ENCODE data around the gene ACOX3.

The ACOX3 gene

DNA sequence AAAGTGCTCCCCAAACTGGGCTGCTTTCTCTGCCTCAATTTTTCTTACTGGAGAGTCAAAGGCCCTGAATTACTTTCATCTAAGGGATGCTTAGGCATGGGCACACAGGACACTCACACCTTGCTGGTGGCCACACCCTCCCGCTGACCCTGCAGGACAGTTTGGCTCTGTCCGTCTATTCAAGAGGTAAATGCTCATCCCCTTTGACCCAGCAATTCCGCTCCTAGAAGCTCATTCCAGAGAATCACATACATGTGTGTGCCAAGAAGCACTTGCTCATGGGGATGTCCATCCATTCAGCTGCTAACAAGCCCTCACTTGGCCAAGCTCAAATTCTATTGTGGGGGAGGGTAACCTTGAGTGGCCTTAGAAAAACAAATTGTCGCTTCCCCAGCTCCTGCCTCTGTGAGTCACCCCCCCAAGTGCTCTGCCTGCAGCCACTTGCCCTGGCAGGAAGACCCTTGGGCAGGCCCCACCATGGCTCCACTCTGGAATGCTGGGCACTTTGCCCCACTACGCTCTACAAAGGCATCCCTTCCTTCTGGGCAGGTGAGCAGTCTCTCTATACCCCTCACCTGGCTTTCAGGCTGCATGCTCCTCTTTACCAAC, 116.5 kb downstream of the ACOX3 start:
- Mint-ChIP-seq H3K9me3 (ENCODE audit: low read depth) (no peaks in the 10 kb centered on the region), H3K4me3 (no peak overlapping the region), H3K36me3 (no peaks in the 10 kb centered on the region), H3K27ac (no peak overlapping the region), H3K4me1 (ENCODE audit: low read depth) (no peaks in the 10 kb centered on the region), H3K27me3 (no peaks in the 10 kb centered on the region)

DNA sequence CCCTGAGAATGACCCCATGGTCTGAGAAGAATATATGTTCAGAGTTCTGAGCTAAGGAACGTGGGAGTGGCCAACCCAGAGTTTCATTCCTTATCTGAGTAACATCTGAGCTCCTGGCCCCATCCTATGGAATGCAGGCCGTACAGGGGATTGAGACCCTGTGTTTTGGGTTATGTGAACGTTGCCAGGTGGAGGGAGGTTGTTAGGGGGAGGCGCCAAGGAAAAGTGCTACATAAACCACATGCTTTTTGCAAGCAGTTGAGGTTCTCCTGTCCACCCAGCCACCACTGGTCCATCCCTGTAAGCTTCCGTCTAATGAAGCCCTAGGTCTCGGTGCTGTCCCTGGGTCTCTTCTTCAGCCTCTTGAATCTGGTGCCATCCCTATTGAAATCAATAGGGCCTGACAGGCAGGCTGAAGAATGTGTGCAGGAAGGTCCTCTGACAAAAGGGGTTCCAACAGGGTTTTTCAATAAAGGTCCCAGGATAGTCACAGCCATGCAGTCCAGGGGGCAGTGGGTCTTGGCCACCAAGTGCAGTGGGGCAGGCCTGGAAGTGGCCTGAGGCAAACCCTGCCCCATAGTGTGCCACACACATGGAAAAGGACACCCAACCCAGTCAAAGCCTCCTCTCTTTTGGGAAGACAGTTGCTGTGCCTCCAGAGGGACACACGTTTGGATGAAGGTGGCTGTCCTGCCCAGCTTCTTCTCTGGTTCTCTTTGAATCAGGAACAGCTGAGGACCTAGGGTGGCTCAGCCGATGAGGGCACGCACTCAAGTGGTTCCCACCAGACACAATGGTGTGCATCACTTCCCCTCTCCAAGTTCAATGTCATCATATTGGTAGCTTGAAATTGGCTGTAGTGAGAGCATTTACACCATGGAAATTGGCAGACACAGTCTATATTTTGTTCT, 117.5 kb downstream of the ACOX3 start:
- Mint-ChIP-seq H3K27ac (no peak overlapping the region), H3K4me3 (no peak overlapping the region), H3K9me3 (ENCODE audit: low read depth) (no peaks in the 10 kb centered on the region), H3K27me3 (no peaks in the 10 kb centered on the region), H3K36me3 (no peaks in the 10 kb centered on the region), H3K4me1 (ENCODE audit: low read depth) (no peaks in the 10 kb centered on the region)

DNA sequence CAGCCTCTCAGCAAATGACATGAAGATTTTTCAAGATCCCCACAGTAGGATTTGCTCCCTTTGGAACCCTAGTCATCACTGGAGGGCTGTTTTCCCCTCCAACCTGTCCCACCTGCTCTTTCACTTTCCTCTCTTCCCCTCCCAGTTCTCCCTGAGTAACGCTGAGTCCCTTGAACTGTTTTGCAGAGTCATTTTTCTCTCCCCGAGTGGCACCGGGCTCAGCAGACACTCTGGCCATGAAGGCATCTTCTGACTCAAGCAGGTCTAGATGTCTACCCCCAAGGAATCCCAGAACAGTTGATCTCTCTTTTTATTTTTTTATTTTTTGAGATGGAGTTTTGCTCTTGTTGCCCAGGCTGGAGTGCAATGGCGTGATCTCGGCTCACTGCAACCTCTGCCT, 118.8 kb downstream of the ACOX3 start:
- H3K4me1 Mint-ChIP-seq (ENCODE audit: low read depth), result no peaks in the 10 kb centered on the region
- H3K9me3 Mint-ChIP-seq (ENCODE audit: low read depth), result no peaks in the 10 kb centered on the region
- no peaks in the 10 kb centered on the region for H3K36me3 Mint-ChIP-seq
- H3K4me3 Mint-ChIP-seq, result no peak overlapping the region
- H3K27me3 Mint-ChIP-seq, result no peaks in the 10 kb centered on the region
- no peak overlapping the region for H3K27ac Mint-ChIP-seq

DNA sequence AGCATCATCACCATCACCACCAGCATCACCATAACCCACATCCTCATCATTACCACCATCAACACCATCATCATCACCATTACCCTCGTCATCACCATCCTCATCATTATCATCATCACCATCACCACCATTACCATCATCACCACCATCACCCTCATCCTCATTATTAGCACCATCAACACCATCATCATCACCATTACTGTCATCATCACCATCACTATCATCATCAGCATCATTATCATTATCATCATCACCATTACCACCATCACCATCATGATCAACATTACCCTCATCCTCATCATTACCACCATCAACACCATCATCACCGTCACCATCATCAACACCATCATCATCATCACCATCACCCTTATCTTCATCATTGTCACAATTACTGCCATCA, 119.3 kb downstream of the ACOX3 start:
- no peaks in the 10 kb centered on the region for H3K4me1 Mint-ChIP-seq (ENCODE audit: low read depth)
- no peak overlapping the region for H3K4me3 Mint-ChIP-seq
- no peaks in the 10 kb centered on the region for H3K9me3 Mint-ChIP-seq (ENCODE audit: low read depth)
- H3K27ac Mint-ChIP-seq, result no peak overlapping the region
- no peaks in the 10 kb centered on the region for H3K36me3 Mint-ChIP-seq
- H3K27me3 Mint-ChIP-seq, result no peaks in the 10 kb centered on the region

DNA sequence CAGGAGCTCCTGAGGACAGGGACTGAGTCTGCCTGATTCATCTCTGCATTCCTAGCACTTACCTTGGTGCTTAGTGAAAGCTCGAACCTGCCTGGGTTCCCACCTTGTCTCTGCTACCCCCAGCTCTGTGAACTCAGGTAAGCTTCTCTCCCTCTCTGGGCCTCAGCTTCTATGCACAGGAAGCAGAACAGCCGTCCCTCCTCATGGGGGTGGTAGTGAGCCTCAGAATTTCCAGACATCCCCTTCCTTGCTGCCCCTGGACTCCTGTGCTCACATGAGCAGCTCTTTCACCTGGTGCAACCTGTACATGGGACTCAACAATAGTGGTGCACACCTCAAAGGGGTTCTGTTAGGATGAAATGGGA, 120.2 kb downstream of the ACOX3 start:
- H3K4me1 Mint-ChIP-seq (ENCODE audit: low read depth), result no peaks in the 10 kb centered on the region
- H3K4me3 Mint-ChIP-seq, result no peak overlapping the region
- H3K36me3 Mint-ChIP-seq, result no peaks in the 10 kb centered on the region
- no peaks in the 10 kb centered on the region for H3K9me3 Mint-ChIP-seq (ENCODE audit: low read depth)
- no peak overlapping the region for H3K27ac Mint-ChIP-seq
- H3K27me3 Mint-ChIP-seq, result no peaks in the 10 kb centered on the region

DNA sequence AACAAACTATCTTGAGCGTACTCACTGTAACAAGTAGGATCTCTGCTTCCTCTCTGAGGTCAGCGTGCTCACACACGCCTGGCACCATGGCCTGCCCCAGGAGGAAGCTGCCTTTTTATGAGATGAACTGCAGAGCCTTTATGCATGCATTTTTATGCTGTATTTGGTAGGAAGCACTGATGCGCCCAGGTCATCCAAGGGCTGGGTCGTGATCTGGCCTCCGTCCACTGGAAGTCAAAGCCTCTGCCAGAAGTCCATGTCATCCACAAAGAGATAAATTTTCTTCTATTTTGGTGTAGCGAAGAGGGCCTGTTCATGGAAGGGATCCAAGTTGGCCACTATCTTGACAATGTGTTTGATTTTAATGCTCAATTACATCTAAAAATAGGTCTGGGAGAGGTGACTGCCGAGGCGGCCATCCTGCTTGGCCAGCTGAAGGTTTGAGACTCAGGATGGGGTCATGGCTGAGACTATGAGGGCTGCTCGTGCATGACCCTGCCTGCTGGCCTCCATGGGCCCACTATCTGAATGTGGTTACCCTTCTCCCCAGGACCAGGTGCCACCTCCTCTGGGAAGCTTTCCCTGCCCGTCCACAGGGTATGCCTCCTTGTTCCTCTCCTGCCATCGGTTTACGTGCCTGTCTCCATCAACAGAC, 120.7 kb downstream of the ACOX3 start:
- no peak overlapping the region for H3K27ac Mint-ChIP-seq
- H3K9me3 Mint-ChIP-seq (ENCODE audit: low read depth), result no peaks in the 10 kb centered on the region
- H3K27me3 Mint-ChIP-seq, result no peaks in the 10 kb centered on the region
- no peaks in the 10 kb centered on the region for H3K36me3 Mint-ChIP-seq
- no peaks in the 10 kb centered on the region for H3K4me1 Mint-ChIP-seq (ENCODE audit: low read depth)
- H3K4me3 Mint-ChIP-seq, result no peak overlapping the region

DNA sequence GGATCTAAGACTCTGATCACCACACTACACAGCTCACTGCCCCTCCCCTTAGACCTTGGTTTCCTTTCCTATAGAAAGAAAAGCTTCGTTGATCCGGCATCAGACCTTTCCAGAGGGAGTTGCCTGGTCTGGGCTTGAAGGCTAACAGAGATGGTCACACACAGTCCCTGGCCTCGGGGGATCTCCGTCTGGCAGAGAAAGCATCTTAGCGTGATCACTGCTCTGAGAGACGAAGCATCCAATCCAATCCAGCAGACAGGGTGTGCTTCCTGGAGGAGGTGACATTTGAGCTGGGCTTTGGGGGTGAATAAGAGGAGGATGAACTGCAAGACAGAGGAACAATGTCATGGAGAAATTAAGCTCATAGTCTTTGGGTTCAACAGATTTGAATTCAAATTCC, 121.5 kb downstream of the ACOX3 start:
- Mint-ChIP-seq H3K9me3 (ENCODE audit: low read depth) (peaks cover 3% of the 10 kb centered on the region), H3K27ac (no peak overlapping the region), H3K4me3 (no peak overlapping the region), H3K4me1 (ENCODE audit: low read depth) (no peaks in the 10 kb centered on the region), H3K27me3 (no peaks in the 10 kb centered on the region), H3K36me3 (no peaks in the 10 kb centered on the region)

DNA sequence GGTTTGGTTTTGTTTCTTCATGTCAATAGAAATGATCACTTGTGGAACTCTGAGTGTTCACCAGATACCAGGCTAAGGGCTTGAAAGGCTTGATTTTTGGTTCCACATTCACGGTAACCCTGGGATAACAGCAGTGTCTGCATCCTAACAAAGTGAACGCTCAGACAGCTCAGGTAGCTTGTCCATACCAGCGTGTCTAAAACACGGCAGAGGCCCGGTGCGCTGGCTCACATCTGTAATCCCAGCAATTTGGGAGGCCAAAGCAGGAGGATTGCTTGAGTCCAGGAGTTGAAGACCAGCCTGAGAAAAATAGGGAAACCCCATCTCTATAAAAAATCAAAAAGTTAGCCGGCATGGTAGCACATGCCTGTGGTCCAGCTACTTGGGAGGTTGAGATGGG, 122.0 kb downstream of the ACOX3 start:
- Mint-ChIP-seq H3K27ac (no peak overlapping the region), H3K4me3 (no peak overlapping the region), H3K36me3 (no peaks in the 10 kb centered on the region), H3K27me3 (no peaks in the 10 kb centered on the region), H3K4me1 (ENCODE audit: low read depth) (no peaks in the 10 kb centered on the region), H3K9me3 (ENCODE audit: low read depth) (peaks cover 6% of the 10 kb centered on the region)

DNA sequence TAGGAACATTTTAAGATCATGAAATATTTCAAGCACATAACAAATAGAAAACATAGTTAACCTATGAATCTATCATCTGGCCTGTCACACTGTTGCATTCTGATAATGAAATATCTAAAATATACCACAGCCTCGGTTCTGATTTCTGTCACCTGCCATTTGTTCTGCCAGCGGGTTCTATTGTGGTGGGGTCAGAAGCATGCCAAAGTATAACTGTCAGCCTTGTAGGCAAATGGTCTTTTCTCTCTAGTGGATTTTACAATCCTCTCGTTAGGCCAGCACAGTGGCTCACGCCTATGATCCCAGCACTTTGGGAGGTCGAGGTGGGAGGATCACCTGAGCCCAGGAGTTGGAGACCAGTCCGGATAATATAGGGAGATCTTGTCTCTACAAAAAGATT, 123.0 kb downstream of the ACOX3 start:
- H3K27me3 Mint-ChIP-seq, result no peaks in the 10 kb centered on the region
- H3K4me3 Mint-ChIP-seq, result no peak overlapping the region
- no peaks in the 10 kb centered on the region for H3K4me1 Mint-ChIP-seq (ENCODE audit: low read depth)
- H3K9me3 Mint-ChIP-seq (ENCODE audit: low read depth), result peaks cover 14% of the 10 kb centered on the region
- peaks cover 2% of the 10 kb centered on the region for H3K36me3 Mint-ChIP-seq
- H3K27ac Mint-ChIP-seq, result no peak overlapping the region

DNA sequence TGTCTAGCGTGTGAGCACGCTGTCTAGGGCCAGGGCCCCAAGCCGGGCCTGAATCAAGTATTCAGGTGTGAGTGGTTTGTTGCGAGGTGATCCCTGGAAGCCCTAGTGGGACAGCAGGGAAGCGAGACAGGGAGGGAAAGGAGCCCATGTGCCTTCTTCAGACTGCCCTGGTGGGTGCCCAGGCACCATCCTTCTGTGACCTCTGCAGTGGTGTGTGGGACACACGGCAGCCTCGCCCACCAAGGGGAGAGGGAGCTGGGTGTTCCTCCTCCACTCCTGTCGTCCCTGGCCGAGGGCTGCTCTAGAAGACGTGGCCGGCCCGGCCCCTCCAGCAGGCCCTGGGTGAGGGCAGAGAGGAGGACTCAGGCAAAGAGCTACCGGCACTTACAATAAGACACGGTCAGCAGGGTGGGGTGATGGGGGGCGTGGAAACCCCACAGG, 123.6 kb downstream of the ACOX3 start:
- Mint-ChIP-seq H3K4me1 (ENCODE audit: low read depth) (no peaks in the 10 kb centered on the region), H3K9me3 (ENCODE audit: low read depth) (peaks cover 17% of the 10 kb centered on the region), H3K4me3 (no peak overlapping the region), H3K27me3 (no peaks in the 10 kb centered on the region), H3K27ac (no peak overlapping the region), H3K36me3 (peaks cover 2% of the 10 kb centered on the region)
